T-cell (primary cell): ENCODE measurements around the gene APAF1. TPM values are rescaled to one million over a fixed set of nuclear protein-coding genes. Genes with fewer than 3 reads are reported as not detected.

ENCODE experiments used
- ATAC-seq, 4 experiments: fragments of 200-7000 bp in 3 of 4; fragments of 150-1000 bp in 1 of 4; cut with Tn5 transposase; replicated peaks in 1 of 4; 1 replicate in 3 of 4; 2 replicates in 1 of 4; pipeline ENCODE4 v1.10.0; 2021; ENCODE audit warnings: moderate library complexity in 3 of 4, mild to moderate bottlenecking in 2 of 4, moderate number of reproducible peaks in 1 of 4
- CTCF ChIA-PET, 2 donors: fragments of 300-600 bp; sonication (Branson Sonifier 250); formaldehyde crosslinking; loops; one replicate each; lab custom pipeline; 2022; ENCODE audit warnings: antibody characterized with exemption in 2 of 2; lab: Charles Lee
- POLR2A ChIA-PET, 2 donors: fragments of 300-600 bp; sonication (Branson Sonifier 250); formaldehyde crosslinking; loops; one replicate each; lab custom pipeline; 2022; ENCODE audit warnings: antibody characterized with exemption in 2 of 2; lab: Charles Lee
- DNase-seq, 35 experiments: peaks; one replicate each; pipeline versions ENCODE4 v3.0.0 to v3.0.0-alpha.2; 2013 to 2023
- H3K27ac ChIP-seq: one replicate; pipeline ENCODE4 v1.5.1; 2013; ENCODE audit warnings: low read length
- H3K27me3 ChIP-seq, 2 experiments: replicated peaks in 1 of 2; 1 replicate in 1 of 2; 2 replicates in 1 of 2; pipeline versions ENCODE4 v1.6.1 to v1.7.0; 2013; ENCODE audit warnings: low read length in 1 of 2, mixed read lengths in 1 of 2; ENCODE audit not compliant: control insufficient read depth in 2 of 2, insufficient read depth in 2 of 2; ENCODE audit errors: extremely low read depth in 1 of 2
- H3K36me3 ChIP-seq, 2 donors: 1 replicate in 1 of 2; 2 replicates in 1 of 2; pipeline versions ENCODE4 v1.6.1 to v1.7.0; 2013; ENCODE audit warnings: low read length in 1 of 2; ENCODE audit not compliant: control insufficient read depth in 2 of 2, insufficient read depth in 1 of 2; ENCODE audit errors: extremely low read depth in 1 of 2
- H3K4me1 ChIP-seq, 2 experiments: 1 replicate in 1 of 2; 2 replicates in 1 of 2; pipeline versions ENCODE4 v1.6.1 to v1.7.0; 2013; ENCODE audit warnings: low read length in 2 of 2, mixed read lengths in 1 of 2; ENCODE audit not compliant: insufficient read depth in 2 of 2, control insufficient read depth in 1 of 2; ENCODE audit errors: extremely low read depth in 1 of 2
- H3K4me3 ChIP-seq, 2 donors: 1 replicate in 1 of 2; 2 replicates in 1 of 2; pipeline versions ENCODE4 v1.5.1 to v1.7.0; 2013; ENCODE audit warnings: mild to moderate bottlenecking in 2 of 2, low read length in 1 of 2, moderate library complexity in 1 of 2; ENCODE audit not compliant: control insufficient read depth in 1 of 2; ENCODE audit errors: extremely low read depth in 1 of 2
- H3K9me3 ChIP-seq: 2 replicates; pipeline ENCODE4 v1.7.0; 2013
- H3K27ac Mint-ChIP-seq, 2 donors: one replicate each; pipeline ENCODE4 v1.8.0; 2020 to 2021; ENCODE audit warnings: mild to moderate bottlenecking in 2 of 2, mixed read lengths in 2 of 2
- H3K27me3 Mint-ChIP-seq, 2 donors: one replicate each; pipeline ENCODE4 v1.8.0; 2021 to 2022; ENCODE audit warnings: mixed read lengths in 2 of 2
- H3K36me3 Mint-ChIP-seq: one replicate; pipeline ENCODE4 v1.8.0; 2021; ENCODE audit warnings: mixed read lengths
- H3K4me1 Mint-ChIP-seq, 3 donors: one replicate each; pipeline ENCODE4 v1.8.0; 2020 to 2022; ENCODE audit warnings: mixed read lengths in 3 of 3, mild to moderate bottlenecking in 1 of 3
- H3K4me3 Mint-ChIP-seq, 3 donors: one replicate each; pipeline ENCODE4 v1.8.0; 2020 to 2022; ENCODE audit warnings: mild to moderate bottlenecking in 3 of 3, mixed read lengths in 3 of 3, moderate library complexity in 3 of 3
- H3K9me3 Mint-ChIP-seq, 3 donors: one replicate each; pipeline ENCODE4 v1.8.0; 2020 to 2022; ENCODE audit warnings: mixed read lengths in 3 of 3
- WGBS: methylation state at CpG from one replicate; pipeline ENCODE4 v1.1.5; 2013; ENCODE audit warnings: missing lambda C conversion rate; ENCODE audit not compliant: insufficient coverage; 5-methylcytosine and 5-hydroxymethylcytosine counted together
- total RNA-seq, 35 experiments: library from RNA in 6 of 35; stranded (reverse) in 6 of 35; fragments of 120-200 nt in 1 of 35; gene quantifications; one replicate each; pipeline versions ENCODE4 v1.2.1 to v1.2.4 and lab custom pipeline; 2013 to 2026

The APAF1 gene
- total RNA-seq, 5 donors from 2014 or later (not counting 1 experiment from before 2014, with no cell fraction given), result 20.7 to 27.6 (median 23.5) TPM

DNA sequence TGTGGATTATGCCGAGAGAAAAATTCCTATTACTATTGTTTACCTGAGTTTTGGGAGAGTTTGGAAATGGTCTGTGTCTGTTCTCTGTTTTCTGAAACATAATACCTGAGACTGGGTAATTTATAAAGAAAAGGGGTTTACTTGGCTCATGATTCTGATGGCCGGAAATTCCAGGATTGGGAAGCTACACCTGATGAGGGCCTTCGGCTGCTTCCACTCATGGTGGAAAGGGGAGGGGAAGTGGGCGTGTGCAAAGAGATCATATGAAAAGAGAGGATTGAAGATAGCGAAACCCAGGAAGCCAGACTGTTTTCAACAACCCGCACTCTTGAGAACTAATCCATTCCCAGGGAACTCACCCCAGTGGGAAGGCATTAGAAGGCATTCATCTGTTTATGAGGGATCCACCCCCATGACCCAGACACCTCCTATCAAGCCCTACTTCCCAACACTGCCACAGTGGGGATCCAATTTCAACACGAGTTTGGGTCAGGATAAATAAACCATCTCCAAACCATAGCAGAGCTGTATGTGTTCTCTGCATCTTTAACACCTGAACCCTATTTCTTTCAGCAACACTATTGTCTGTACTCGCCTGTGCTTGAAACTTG is 51.1 kb downstream of the APAF1 start:
- Histone ChIP-seq H3K27ac (no peak overlapping the region), H3K9me3 (no peaks in the 10 kb centered on the region), H3K27me3 (no peaks in the 10 kb centered on the region), H3K4me1 (peaks cover 0 to 5% of the 10 kb centered on the region in 2 experiments), H3K4me3 (no peak overlapping the region), H3K36me3 (peaks cover 2 to 23% of the 10 kb centered on the region in 2 donors)
- DNase-seq, result no peak
- 100% methylated on average over 1 of the region's 8 CpGs for WGBS
- Mint-ChIP-seq H3K9me3 (no peaks in the 10 kb centered on the region), H3K27me3 (no peaks in the 10 kb centered on the region), H3K4me1 (peaks cover 12 to 27% (median 22%) of the 10 kb centered on the region in 3 donors), H3K36me3 (peaks cover 61% of the 10 kb centered on the region), H3K4me3 (no peak overlapping the region), H3K27ac (peak overlapping the region in 1 of 2 donors; percentile 10)
- ATAC-seq, result no peak
- ChIA-PET POLR2A (no interaction called here), CTCF (interaction anchor here in 1 of 2 donors (0.9 kb wide), 1 partner anchor 213 kb away, joined by 3 read pairs; no protein-coding TSS in a partner anchor)

DNA sequence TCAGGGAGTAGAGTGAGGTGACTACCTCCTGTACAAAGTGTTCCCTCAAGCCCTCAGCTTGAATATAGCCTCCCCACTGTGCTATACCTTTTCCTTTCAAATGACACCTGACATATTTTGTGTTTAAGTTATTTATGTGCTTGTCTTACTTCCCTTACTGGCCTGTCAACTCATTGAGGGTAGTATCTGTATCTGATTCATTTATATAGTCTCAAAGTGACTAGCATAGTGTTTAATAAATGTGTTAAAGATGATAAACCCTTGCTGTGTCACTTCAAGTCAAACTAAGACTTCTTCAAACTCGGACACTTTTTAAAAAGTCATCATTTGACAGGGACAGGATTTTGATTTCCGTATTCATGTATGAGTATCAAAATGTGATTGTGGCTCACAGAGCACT is 52.1 kb downstream of the APAF1 start:
- Histone ChIP-seq H3K9me3 (no peaks in the 10 kb centered on the region), H3K36me3 (peaks cover 2 to 28% of the 10 kb centered on the region in 2 donors), H3K4me1 (peaks cover 0 to 5% of the 10 kb centered on the region in 2 experiments), H3K27me3 (no peaks in the 10 kb centered on the region), H3K4me3 (no peak overlapping the region), H3K27ac (no peak overlapping the region)
- Mint-ChIP-seq H3K4me1 (peaks cover 6 to 20% (median 18%) of the 10 kb centered on the region in 3 donors), H3K4me3 (no peak overlapping the region), H3K9me3 (no peaks in the 10 kb centered on the region), H3K36me3 (peaks cover 61% of the 10 kb centered on the region), H3K27me3 (no peaks in the 10 kb centered on the region), H3K27ac (no peak overlapping the region)
- no peak for ATAC-seq
- ChIA-PET POLR2A (no interaction called here), CTCF (no interaction called here)
- whole genome bisulfite sequencing, result 71% methylated on average over 1 of the region's 2 CpGs
- DNase-seq, result no peak

DNA sequence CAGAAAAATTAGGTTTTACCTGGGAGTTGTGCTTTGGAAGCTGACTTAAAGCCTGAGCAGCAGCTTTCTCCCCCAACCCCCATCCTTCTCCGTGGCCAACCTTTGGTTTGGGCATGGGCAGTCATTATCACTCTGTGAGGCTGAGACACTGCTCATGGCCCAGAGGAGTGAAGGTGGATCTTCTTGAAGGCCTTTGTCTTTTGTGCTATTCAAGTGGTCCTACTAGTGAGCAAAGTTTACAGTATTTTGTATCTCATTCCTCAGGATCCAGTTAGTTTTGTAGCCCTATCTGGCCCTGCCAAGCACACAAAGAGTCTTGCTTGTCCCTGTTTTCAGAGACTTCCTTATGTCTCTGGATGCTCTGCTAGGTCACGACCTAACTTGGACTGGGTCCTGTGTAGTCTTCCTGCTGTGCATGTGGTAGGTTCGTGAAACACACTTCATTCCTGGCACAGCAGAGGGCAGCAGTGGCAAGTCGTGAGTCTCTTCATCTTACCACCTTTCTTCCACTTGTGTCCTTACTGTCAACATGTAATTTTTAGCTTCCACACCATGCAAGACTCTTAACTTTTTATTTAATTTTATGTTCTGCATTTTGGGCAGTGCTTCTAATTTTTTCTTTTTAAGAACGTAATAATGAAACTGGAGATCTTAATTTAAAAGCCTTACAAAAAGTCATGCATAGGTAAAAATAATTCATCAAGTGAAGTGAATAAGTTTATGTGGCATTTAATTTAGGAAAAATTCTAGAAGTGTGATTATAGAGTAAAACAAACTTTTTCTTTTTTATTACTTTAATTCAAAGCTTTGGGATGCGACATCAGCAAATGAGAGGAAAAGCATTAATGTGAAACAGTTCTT is 53.7 kb downstream of the APAF1 start:
- peak in 24 of 35 experiments; percentile 5 to 54 (median 15) for DNase-seq
- POLR2A ChIA-PET, result no interaction called here
- CTCF ChIA-PET, result interaction anchor here in 1 of 2 donors (1.1 kb wide), 1 partner anchor 26 kb away, joined by 3 read pairs; no protein-coding TSS in a partner anchor

DNA sequence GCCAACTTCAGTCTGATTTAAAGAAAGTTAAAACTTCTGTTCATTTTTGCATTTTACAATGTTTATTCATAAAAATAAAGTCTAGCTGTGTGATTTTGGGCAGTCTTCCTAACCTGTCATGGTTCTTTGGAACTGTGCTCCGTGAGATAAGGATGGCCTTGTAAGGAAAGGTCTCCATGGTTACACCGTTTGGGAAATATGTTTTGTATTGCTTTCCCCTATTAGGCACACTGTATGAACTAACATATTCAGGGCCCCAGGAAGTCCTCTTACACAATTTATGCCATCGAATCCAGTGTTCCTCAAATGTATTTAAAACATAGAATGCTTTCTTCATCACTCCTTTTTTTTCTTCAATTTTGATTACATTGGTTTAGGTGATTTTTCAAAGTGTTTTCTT is 54.5 kb downstream of the APAF1 start:
- ChIA-PET POLR2A (no interaction called here), CTCF (interaction anchor here in 1 of 2 donors (1.0 to 1.1 kb wide), 2 partner anchors 27 to 161 kb away, joined by 3 read pairs; no protein-coding TSS in a partner anchor)
- Histone ChIP-seq H3K4me1 (peaks cover 0 to 5% of the 10 kb centered on the region in 2 experiments), H3K4me3 (no peak overlapping the region), H3K27me3 (no peaks in the 10 kb centered on the region), H3K36me3 (peaks cover 8 to 28% of the 10 kb centered on the region in 2 donors), H3K27ac (no peak overlapping the region), H3K9me3 (no peaks in the 10 kb centered on the region)
- peaks cover 6 to 12% (median 8%) of the 10 kb centered on the region in 3 donors for H3K4me1 Mint-ChIP-seq
- no peak overlapping the region for H3K4me3 Mint-ChIP-seq
- ATAC-seq (no peak), DNase-seq (no peak)
- no peaks in the 10 kb centered on the region for H3K9me3 Mint-ChIP-seq
- peaks cover 46% of the 10 kb centered on the region for H3K36me3 Mint-ChIP-seq
- no peaks in the 10 kb centered on the region for H3K27me3 Mint-ChIP-seq
- WGBS, result no CpG with 5 or more reads among the region's 3 CpGs
- no peak overlapping the region for H3K27ac Mint-ChIP-seq

More for the DNA sequence above, 53.7 kb downstream of the APAF1 start:
- Histone ChIP-seq H3K36me3 (peaks cover 2 to 28% of the 10 kb centered on the region in 2 donors), H3K27me3 (no peaks in the 10 kb centered on the region), H3K27ac (no peak overlapping the region), H3K4me1 (peaks cover 0 to 5% of the 10 kb centered on the region in 2 experiments), H3K4me3 (no peak overlapping the region), H3K9me3 (no peaks in the 10 kb centered on the region)
- Mint-ChIP-seq H3K4me1 (peaks cover 6 to 16% (median 12%) of the 10 kb centered on the region in 3 donors), H3K9me3 (no peaks in the 10 kb centered on the region), H3K27me3 (no peaks in the 10 kb centered on the region), H3K36me3 (peaks cover 47% of the 10 kb centered on the region), H3K27ac (peak overlapping the region in 1 of 2 donors; percentile 39), H3K4me3 (no peak overlapping the region)
- peak; percentile 68 to 81 (median 72) for ATAC-seq
- 17% methylated on average over 1 of the region's 6 CpGs for WGBS

DNA sequence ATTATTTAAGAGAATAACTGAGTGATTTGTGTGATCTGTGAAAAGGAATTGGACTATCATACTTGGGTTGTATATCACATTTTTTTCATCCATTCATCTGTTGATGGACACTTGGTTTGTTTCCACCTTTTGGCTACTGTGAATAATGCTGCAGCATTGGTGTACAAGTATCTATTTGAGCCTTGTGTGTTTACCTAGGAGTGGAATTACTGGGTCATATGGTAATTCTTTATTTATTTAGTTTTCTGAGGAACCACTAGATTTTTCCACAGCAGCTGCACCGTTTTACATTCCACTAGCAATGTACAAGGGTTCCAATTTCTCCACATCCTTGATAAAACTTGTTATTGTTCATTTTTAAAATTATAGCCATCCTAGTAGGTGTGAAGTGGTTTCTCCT is 56.1 kb downstream of the APAF1 start:
- peaks cover 41% of the 10 kb centered on the region for H3K36me3 Mint-ChIP-seq
- peaks cover 0 to 5% of the 10 kb centered on the region in 2 experiments for H3K4me1 ChIP-seq
- H3K4me3 Mint-ChIP-seq, result no peak overlapping the region
- CTCF ChIA-PET, result no interaction called here
- no peak overlapping the region for H3K27ac Mint-ChIP-seq
- no CpG with 5 or more reads among the region's 1 CpG for WGBS
- H3K4me3 ChIP-seq, result no peak overlapping the region
- no peaks in the 10 kb centered on the region for H3K9me3 Mint-ChIP-seq
- no peaks in the 10 kb centered on the region for H3K27me3 Mint-ChIP-seq
- no peaks in the 10 kb centered on the region for H3K9me3 ChIP-seq
- H3K27ac ChIP-seq, result no peak overlapping the region
- DNase-seq, result no peak
- ATAC-seq, result no peak
- peaks cover 6 to 11% (median 7%) of the 10 kb centered on the region in 3 donors for H3K4me1 Mint-ChIP-seq
- H3K36me3 ChIP-seq, result peaks cover 8 to 22% of the 10 kb centered on the region in 2 donors
- POLR2A ChIA-PET, result no interaction called here
- H3K27me3 ChIP-seq, result no peaks in the 10 kb centered on the region

DNA sequence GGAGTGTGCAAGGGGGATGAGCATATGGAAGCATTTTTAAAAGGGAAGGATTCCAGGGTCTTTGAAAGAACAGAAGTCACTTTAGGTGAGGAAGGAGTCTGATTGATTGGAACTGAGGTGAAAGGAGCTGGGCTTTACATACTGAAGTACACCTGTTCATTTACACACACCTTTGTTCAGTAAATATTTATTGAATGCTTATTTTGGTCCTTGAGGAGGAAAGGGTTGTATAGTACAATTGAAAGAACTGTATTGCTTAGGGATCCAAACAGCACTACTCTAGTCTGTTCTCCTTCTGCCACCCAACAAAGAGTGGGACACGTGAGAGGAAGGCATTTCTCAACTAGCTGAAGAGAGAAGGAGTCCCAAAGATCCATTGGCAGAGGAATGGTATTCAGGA is 63.9 kb downstream of the APAF1 start:
- Histone ChIP-seq H3K9me3 (no peaks in the 10 kb centered on the region), H3K4me1 (no peaks in the 10 kb centered on the region), H3K27ac (no peak overlapping the region), H3K36me3 (peaks cover 13 to 52% of the 10 kb centered on the region in 2 donors), H3K27me3 (no peaks in the 10 kb centered on the region), H3K4me3 (no peak overlapping the region)
- H3K4me3 Mint-ChIP-seq, result no peak overlapping the region
- no peaks in the 10 kb centered on the region for H3K4me1 Mint-ChIP-seq
- ChIA-PET CTCF (interaction anchor here in 1 of 2 donors (0.6 kb wide), 1 partner anchor 151 kb away, joined by 4 read pairs; no protein-coding TSS in a partner anchor), POLR2A (interaction anchor here in 1 of 2 donors (0.5 kb wide), 1 partner anchor 245 kb away, joined by 3 read pairs; no protein-coding TSS in a partner anchor)
- H3K9me3 Mint-ChIP-seq, result no peaks in the 10 kb centered on the region
- 100% methylated on average over 1 of the region's 1 CpG for WGBS
- H3K36me3 Mint-ChIP-seq, result peaks cover 51% of the 10 kb centered on the region
- DNase-seq, result no peak
- H3K27ac Mint-ChIP-seq, result no peak overlapping the region
- H3K27me3 Mint-ChIP-seq, result no peaks in the 10 kb centered on the region
- no peak for ATAC-seq
